ENCODE data around the gene VPS18. TPM values are rescaled to one million over a fixed set of nuclear protein-coding genes. Genes with fewer than 3 reads are reported as not detected.

VPS18 gene
- polyA plus RNA-seq, 1 donor from 2014 or later, result 13.8 TPM

DNA sequence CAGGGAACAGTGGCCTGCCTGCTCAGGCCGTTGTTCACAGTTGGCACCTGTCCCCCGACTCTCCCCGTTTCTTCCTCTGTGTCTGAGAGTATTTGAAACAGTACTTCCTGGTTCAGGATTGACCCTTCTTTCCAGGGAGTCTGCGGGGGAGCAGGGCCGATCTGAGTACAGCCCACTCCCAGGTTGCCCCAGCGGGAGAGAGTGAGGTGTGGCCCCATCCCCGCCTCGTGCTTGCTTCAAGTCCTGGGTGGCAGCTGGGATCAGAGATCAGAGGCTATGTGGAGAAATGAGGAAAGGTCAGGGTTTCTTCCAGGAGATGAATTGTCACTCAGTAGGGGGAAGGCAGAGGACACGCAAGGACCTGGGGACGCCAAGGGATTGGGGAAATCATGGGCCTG is 28.4 kb downstream of the VPS18 start:
- no peak overlapping the region for H3K27ac ChIP-seq (ENCODE audit: low read length)
- TF ChIP-seq POLR2AphosphoS5 (IDR thresholded peaks at IDR 0.05) (no peak), TAF1 (IDR thresholded peaks at IDR 0.05; ENCODE audit: low read depth) (no peak), EZH2 (IDR thresholded peaks at IDR 0.05; ENCODE audit: borderline replicate concordance, insufficient read depth, low read length, poor library complexity, severe bottlenecking) (no peak), MXI1 (conservative IDR thresholded peaks at IDR 0.05; ENCODE audit: poor library complexity, severe bottlenecking) (no peak), RAD21 (conservative IDR thresholded peaks at IDR 0.05) (no peak), EP300 (conservative IDR thresholded peaks at IDR 0.05; ENCODE audit: poor library complexity, severe bottlenecking) (no peak), SMC3 (conservative IDR thresholded peaks at IDR 0.05; ENCODE audit: poor library complexity) (no peak)
- TF ChIP-seq, protein P1, sequence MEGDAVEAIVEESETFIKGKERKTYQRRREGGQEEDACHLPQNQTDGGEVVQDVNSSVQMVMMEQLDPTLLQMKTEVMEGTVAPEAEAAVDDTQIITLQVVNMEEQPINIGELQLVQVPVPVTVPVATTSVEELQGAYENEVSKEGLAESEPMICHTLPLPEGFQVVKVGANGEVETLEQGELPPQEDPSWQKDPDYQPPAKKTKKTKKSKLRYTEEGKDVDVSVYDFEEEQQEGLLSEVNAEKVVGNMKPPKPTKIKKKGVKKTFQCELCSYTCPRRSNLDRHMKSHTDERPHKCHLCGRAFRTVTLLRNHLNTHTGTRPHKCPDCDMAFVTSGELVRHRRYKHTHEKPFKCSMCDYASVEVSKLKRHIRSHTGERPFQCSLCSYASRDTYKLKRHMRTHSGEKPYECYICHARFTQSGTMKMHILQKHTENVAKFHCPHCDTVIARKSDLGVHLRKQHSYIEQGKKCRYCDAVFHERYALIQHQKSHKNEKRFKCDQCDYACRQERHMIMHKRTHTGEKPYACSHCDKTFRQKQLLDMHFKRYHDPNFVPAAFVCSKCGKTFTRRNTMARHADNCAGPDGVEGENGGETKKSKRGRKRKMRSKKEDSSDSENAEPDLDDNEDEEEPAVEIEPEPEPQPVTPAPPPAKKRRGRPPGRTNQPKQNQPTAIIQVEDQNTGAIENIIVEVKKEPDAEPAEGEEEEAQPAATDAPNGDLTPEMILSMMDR (IDR thresholded peaks at IDR 0.05; ENCODE audit: poor library complexity, severe bottlenecking), result no peak
- TF ChIP-seq, protein P2, sequence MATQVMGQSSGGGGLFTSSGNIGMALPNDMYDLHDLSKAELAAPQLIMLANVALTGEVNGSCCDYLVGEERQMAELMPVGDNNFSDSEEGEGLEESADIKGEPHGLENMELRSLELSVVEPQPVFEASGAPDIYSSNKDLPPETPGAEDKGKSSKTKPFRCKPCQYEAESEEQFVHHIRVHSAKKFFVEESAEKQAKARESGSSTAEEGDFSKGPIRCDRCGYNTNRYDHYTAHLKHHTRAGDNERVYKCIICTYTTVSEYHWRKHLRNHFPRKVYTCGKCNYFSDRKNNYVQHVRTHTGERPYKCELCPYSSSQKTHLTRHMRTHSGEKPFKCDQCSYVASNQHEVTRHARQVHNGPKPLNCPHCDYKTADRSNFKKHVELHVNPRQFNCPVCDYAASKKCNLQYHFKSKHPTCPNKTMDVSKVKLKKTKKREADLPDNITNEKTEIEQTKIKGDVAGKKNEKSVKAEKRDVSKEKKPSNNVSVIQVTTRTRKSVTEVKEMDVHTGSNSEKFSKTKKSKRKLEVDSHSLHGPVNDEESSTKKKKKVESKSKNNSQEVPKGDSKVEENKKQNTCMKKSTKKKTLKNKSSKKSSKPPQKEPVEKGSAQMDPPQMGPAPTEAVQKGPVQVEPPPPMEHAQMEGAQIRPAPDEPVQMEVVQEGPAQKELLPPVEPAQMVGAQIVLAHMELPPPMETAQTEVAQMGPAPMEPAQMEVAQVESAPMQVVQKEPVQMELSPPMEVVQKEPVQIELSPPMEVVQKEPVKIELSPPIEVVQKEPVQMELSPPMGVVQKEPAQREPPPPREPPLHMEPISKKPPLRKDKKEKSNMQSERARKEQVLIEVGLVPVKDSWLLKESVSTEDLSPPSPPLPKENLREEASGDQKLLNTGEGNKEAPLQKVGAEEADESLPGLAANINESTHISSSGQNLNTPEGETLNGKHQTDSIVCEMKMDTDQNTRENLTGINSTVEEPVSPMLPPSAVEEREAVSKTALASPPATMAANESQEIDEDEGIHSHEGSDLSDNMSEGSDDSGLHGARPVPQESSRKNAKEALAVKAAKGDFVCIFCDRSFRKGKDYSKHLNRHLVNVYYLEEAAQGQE (IDR thresholded peaks at IDR 0.05; ENCODE audit: borderline replicate concordance), result no peak
- no peaks in the 10 kb centered on the region for H3K79me2 ChIP-seq (replicated peaks; ENCODE audit: insufficient read depth, low read length)
- peaks cover 51% of the 10 kb centered on the region for H3K27me3 ChIP-seq (ENCODE audit: insufficient read depth, low read depth, low read length)
- H3K36me3 ChIP-seq (ENCODE audit: insufficient read depth, low read length), result no peaks in the 10 kb centered on the region
- H3K9me3 ChIP-seq (ENCODE audit: low read length), result no peaks in the 10 kb centered on the region
- no peak overlapping the region for H3K9ac ChIP-seq (ENCODE audit: low read length)
- H3K4me3 ChIP-seq (ENCODE audit: low read length), result no peak overlapping the region
- no peak overlapping the region for H2AFZ ChIP-seq (ENCODE audit: low read depth, low read length)
- H3K9me2 ChIP-seq (ENCODE audit: insufficient read depth, low read length), result no peaks in the 10 kb centered on the region
- no peaks in the 10 kb centered on the region for H4K20me1 ChIP-seq (ENCODE audit: insufficient read depth)
- no peak overlapping the region for H3K4me2 ChIP-seq (ENCODE audit: low read length)
- H3F3A ChIP-seq (ENCODE audit: insufficient read depth, low read length, poor library complexity, severe bottlenecking), result no peaks in the 10 kb centered on the region

DNA sequence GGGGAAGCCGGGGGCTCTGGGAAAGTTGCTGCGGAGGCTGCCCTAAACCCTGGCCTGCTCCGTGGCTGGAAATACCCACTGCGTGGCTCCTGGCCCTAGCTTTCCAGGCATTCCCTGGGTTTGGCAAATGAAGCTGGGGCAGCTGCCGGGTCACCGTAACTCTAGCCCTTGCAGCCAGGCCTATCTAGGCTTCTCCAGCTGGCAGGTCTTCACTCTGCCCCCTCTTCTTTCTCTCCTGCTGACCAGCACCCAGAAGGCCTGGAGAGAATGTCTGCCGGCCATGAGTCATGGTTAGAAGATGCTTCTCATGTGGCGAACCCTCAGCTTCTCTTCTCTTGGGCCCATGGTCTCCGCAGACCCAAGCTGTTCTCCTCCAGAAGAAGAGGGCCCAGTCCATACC is 29.3 kb downstream of the VPS18 start:
- no peak overlapping the region for H2AFZ ChIP-seq (ENCODE audit: low read depth, low read length)
- H3F3A ChIP-seq (ENCODE audit: insufficient read depth, low read length, poor library complexity, severe bottlenecking), result no peaks in the 10 kb centered on the region

More for the DNA sequence above, 29.3 kb downstream of the VPS18 start:
- no peak overlapping the region for H3K9ac ChIP-seq (ENCODE audit: low read length)
- no peaks in the 10 kb centered on the region for H3K79me2 ChIP-seq (replicated peaks; ENCODE audit: insufficient read depth, low read length)
- H3K27me3 ChIP-seq (ENCODE audit: insufficient read depth, low read depth, low read length), result peaks cover 61% of the 10 kb centered on the region
- H3K9me2 ChIP-seq (ENCODE audit: insufficient read depth, low read length), result no peaks in the 10 kb centered on the region
- H3K27ac ChIP-seq (ENCODE audit: low read length), result no peak overlapping the region
- H3K4me3 ChIP-seq (ENCODE audit: low read length), result no peak overlapping the region
- H3K4me2 ChIP-seq (ENCODE audit: low read length), result no peak overlapping the region
- H3K36me3 ChIP-seq (ENCODE audit: insufficient read depth, low read length), result no peaks in the 10 kb centered on the region
- TF ChIP-seq MXI1 (conservative IDR thresholded peaks at IDR 0.05; ENCODE audit: poor library complexity, severe bottlenecking) (no peak), EP300 (conservative IDR thresholded peaks at IDR 0.05; ENCODE audit: poor library complexity, severe bottlenecking) (no peak), POLR2AphosphoS5 (IDR thresholded peaks at IDR 0.05) (no peak), RAD21 (conservative IDR thresholded peaks at IDR 0.05) (no peak)
- H4K20me1 ChIP-seq (ENCODE audit: insufficient read depth), result no peaks in the 10 kb centered on the region
- H3K9me3 ChIP-seq (ENCODE audit: low read length), result no peaks in the 10 kb centered on the region

Measured in neural cell (in vitro differentiated cells).